HG03066 (cell line): ENCODE data around the gene NRIP2.

Source experiments
- ATAC-seq: cut with Tn5 transposase; IDR thresholded peaks from one replicate; pipeline ENCODE4 v1.9.1; 2021; ENCODE audit warnings: low read depth; ENCODE audit not compliant: unreplicated experiment

NRIP2 gene

DNA sequence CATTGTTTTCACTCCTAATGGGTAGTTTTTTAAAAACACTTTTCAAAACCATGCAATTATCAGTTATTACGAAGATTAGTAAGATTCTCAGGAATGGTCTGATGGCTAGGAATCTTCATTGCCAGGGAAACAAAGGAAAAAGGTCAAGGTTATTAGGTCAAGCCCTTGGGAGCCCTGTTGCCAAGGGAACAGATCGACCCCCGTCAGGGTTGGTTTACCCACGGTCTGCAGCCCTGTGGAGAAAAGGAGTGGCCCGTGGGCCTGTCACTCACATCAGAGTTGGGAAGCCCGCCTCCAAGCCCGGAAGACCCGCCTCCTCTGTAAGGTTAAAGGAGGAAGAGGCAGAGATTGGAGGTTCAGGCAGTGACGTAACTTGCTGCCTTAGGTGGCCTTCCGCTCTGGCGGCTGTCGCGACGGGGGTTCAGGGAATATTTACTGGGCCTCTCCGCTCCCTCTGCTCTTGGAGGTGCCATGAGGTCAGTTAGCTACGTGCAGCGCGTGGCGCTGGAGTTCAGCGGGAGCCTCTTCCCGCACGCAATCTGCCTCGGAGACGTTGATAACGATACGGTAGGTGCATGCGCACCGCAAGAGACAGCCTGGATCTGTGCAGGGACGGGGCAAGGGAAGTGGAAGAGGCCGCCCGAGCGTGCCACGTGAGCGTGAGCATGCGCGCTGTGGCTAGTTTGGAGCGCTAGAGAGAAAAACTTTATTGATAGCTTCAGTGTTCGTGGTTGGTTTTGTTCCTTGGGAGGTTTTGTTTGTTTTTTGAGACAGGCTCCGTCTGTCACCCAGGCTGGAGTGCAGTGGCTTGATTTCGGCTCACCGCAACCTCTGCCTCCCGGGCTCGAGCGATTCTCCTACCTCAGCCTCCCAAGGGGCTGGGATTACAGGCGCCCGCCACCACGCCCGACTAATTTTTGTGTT lies 22.3 kb downstream of the NRIP2 start, which contains the start of gene ITFG2:
Gene ITFG2, plus strand, starts transcription at position 379 of the 924 bp plus-strand sequence. Its CDS starts 93 bp downstream, at position 472.
- peak; percentile 95 for ATAC-seq

DNA sequence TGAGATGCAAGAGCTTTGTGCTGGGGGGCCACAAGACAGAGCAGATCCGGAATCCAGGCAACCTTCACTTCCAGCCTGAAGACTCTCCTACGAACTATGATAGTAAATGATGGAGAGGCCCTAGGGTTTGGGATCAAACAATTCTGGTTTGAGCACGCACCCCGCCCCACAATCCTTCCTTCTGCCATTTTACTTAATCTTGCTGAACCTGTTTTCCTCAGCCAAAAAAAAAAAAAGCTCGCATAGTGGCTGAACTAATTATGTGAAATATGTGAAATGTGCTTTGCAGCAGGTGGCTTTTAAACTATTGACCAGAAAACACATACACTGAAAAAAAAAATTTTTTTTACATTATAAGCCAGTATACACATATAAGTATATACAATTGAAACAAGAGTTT lies 23.0 kb downstream of the NRIP2 start:
- ATAC-seq: no peak

DNA sequence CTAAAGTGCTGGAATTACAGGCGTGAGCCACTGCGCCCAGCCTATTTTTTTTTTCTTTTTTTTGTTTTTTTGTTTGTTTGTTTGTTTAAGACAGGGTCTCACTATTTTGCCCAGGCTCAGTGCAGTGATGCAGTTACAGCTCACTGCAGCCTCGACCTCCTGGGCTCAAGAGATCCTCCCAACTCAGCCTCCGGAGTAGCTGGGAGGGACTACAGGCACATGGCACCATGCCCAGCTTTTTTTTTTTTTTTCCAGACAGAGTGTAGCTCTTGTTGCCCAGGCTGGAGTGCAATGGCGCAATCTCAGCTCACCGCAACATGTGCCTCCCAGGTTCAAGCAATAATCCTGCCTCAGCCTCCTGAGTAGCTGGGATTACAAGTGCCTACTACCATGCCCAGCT lies 28.1 kb downstream of the NRIP2 start:
- ATAC-seq: no peak

DNA sequence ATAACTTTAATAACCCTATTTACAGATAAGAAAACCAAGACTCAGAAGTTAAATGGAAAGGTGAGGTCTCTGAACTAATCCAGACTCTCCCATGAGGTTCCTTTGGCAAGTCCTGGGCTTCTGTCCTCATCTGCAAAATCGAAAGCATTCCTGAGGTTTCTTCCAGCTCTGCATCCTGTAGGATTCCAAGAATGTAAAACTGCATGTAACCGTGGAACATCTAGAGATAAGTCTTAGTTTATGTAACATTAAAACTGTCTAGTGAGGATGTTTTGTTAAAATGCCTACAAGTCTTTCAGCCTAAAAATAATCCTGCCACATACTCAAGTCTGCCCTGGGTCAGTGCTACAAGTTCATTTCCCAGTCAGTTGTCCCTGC lies 29.7 kb downstream of the NRIP2 start:
- ATAC-seq: no peak

DNA sequence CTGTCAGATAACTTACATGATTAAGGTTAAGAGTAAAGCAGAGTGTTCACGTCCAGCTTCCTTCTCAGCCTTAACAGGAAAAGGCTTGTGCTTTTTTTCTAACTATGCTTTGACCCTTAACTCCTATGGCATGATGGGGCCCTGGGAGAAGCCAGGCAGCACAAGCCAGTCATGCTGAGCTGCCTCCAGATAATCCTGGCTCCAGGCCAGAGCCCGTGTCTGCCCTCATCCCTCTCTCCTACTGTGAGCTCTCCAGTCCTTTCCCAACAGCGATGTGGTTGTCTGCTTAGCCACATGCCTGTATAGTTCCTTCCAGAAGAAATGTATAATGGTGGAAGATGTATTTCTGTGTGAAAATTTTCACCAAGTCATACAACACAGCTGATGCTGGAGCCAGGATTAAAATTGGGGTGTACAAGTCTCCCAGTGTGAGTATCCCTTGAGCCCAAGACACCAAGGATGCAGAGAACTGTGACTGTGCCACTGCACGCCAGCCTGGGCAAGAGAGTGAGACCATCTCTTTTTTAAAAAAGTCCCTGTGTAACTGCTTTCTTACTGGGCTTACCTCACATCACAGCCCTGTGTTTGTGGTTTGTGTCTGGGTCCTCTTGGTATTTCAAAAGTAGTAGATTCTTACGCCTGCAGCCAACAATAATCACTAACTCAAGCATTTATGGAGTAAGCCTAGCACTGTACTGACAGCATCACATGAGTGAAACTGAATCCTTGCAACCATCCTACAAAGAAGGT lies 30.3 kb downstream of the NRIP2 start:
- no peak for ATAC-seq

DNA sequence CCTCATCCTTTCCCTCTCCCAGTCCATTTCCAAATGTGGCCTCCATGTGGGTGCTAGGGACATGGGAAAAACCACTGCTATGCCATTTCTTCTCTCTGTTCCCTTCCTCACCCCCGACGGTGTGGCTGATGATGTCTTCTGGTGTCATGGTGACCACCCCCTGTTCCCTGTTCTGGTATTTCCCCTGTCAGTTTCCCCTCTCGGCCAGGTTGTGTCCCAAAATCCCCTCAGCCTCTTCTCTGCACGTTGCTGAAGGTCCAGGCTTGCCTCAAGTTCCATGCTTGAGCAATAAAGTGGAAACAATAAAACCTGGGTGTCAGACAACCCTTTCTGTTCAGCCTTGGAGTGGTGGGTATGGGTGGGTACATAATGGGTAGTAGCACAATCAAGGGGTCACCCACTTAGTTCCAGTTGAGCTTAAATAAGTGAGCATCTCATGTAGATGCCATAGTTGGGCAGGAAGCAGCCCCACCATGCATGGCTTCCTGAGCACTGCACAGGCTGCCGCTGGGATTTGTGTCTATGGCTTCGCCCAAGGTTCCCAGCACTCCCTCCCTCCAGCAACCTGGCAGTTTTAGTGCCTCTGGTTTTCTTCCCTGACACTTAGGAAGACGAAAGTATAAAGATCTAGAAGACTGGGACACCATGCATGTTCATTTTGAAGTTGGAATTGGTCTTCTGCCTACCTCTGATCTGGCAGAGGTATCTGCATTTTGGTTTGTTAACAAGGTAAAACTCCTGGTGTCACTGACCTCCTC lies 31.0 kb downstream of the NRIP2 start:
- ATAC-seq: no peak

- no peak for ATAC-seq
Measured at GRCh38 chr12:2801044-2801783, 33.6 kb downstream of the NRIP2 start.

DNA sequence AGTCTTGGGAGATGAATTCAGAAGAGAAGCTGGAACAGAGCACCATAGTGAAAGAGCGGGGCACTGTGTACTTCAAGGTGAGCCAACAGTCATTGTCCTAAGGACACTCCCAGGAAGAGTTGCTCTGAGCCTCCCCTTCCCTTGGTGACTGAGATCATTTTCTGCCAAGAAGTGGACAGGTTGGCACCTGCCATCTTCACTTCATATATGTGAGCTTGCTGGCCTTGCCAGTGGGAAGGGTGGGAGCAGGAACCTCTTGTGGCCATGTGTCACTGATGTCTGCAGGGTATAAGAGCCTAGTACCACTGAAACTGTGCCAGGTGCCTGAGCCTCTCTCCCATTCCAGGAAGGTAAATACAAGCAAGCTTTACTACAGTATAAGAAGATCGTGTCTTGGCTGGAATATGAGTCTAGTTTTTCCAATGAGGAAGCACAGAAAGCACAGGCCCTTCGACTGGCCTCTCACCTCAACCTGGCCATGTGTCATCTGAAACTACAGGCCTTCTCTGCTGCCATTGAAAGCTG lies 34.7 kb downstream of the NRIP2 start:
- ATAC-seq: no peak

DNA sequence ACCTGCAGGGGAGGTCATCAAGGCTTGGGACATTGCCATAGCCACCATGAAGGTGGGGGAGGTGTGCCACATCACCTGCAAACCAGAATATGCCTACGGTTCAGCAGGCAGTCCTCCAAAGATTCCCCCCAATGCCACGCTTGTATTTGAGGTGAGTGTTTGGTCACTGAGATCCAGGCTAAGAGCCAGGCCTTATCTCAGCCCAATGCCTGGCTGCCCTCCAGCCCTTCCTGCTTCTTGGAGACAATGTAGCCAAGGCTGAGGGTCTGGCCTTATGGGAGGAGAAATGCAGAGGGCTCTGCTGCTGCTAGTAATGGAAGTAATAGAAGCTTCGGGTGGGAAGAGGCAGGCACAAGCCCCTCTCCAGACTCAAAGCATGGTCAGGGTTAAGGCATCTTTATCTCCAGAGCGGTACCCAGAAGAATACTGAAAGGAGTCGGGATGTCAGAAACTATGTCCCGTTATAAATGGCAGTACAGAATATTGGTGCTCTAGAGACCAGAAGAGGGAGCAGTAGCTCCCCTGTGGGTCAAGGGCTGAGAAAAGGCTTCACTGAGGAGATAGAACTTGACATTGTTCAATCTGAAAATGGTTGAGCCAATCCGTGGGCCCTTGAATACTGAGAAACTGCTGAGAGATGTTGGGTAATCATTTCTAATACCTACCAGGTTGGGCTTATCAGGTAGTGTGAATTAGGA lies 37.0 kb downstream of the NRIP2 start:
- ATAC-seq: no peak

- no peak for ATAC-seq
Measured at GRCh38 chr12:2796187-2796666, 38.6 kb downstream of the NRIP2 start.

DNA sequence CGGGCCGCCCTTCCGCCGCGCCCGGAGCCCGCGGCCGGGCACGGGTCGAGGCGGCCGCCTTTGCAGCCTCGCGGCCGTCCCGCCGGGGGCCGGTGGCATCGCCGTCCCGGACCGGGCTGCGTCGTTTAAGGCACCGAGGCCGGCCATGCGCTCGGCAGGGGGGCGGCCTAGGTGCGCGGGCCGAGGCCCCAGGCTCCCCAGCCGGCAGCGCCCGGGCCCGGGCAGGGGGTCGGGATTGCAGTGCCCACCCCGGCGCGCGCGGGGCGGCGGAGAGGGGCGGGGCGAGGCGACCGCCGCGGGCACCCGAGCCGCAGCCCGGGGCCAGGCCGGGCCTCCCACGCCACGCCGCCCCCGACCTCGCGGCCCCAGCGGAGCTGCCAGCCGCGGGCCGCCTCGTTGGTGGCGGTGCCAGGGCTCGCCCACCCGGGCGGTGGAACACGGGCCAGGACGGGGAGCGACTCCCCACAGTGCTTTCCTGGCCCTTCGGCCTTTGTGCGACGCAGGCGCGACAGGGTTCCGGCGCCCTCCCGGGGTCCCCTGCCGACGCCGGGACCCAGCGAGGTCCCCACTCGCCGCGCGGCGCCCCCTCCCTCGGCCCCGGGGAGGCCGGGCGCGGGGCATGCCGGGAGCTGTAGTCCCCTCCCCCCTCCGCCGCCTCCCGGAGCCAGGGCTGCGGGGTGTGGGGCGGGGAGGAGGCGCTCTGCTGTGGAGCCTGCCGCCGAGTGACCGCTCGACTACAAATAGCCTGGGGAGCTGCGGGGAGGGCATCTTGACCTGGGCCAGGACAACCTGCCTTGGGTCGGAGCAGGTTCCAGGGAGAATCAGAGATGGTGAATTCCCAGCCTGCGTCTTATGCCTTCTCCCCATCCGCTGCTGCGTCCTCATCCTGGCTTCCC lies 39.3 kb downstream of the NRIP2 start:
- ATAC-seq: peak; percentile 73

- ATAC-seq: peak; percentile 62
Measured at GRCh38 chr12:2794736-2795289, 40.0 kb downstream of the NRIP2 start, which contains the start of gene FKBP4. Gene FKBP4, plus strand, starts transcription at chr12:2794970. Its CDS starts 170 bp downstream, at chr12:2795140.

- ATAC-seq: no peak
Measured at GRCh38 chr12:2794191-2794735, 40.6 kb downstream of the NRIP2 start.

DNA sequence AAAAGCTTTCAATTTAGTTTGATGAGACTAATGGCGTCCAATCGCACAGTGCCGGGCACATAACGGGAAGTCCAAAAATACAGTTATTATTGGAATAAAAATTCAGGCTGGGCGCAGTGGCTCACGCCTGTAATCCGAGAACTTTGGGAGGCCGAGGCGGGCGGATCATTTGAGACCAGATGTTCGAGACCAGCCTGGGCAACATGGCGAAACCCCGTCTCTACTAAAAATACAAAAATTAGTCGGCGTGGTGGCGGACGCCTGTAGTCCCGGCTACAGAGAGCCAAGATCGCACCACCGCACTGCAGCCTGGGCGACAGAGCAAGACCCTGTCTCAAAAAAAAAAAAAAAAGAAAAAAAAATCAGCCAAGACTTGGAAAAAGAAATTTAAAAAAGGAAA lies 41.3 kb downstream of the NRIP2 start:
- no peak for ATAC-seq

DNA sequence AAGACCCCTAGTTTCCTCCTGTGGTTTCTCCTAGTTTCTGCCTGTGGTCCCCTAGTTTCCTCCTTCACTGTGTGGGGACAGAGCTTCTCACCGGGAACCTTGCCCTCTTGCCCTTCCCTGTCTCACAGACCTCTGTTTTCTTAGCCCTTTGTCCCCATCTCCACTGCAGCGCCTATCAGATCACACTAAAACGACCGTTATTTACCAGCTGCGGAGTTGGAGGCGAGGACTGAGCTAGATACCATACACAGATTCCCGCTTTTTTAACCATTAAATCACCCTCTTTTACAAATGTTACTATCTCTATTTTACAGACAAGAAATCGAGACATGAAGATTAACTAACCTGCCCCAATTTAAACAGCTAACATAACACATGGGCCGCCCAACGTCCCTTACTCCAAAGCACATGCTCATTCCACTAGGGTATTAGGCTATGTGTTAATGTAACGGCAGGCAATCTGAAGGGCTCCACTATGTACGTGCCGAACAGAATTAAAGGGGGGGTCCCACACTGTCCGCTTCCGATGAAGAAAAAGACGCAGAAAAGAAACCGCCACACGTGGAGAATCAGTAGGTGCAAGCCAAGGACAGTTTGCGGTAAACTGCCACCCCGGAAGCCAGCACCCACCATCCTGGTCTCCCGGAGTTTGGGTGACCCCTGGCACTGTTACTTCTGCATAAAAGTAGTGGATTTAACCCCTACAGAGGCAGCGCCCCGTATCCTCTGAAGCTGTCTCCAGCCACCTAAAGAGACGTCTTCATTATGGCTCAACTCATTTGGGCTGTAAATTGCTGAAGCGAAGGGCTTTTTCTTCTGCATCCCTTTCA lies 41.9 kb downstream of the NRIP2 start:
- ATAC-seq: no peak

DNA sequence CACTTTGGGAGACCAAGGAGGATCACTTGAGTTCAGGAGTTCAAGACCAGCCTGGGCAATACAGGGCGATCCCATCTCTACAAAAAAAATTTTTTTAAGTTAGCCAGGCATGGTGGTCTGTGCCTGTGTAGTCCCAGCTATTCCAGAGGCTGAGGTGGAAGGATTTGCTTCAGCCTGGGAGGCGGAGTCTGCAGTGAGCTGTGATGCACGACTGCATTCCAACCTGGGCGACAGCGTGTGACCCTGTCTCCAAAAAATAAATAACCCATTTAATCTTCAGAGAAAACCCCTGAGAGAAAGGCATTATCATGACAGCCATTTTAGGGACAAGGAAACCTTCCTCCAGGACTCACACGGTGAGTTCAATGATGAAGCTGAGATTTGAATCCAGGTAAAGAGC lies 43.7 kb downstream of the NRIP2 start:
- no peak for ATAC-seq

GRCh38 chr12:2785017-2785416 lies 49.8 kb downstream of the NRIP2 start:
- no peak for ATAC-seq
